Neural progenitor cell (in vitro differentiated cells): Measurements from ENCODE around the gene XRN1. TPM values are rescaled to one million over a fixed set of nuclear protein-coding genes. Genes with fewer than 3 reads are reported as not detected.

Experiments
- DNase-seq: peaks from one replicate; pipeline ENCODE4 v3.0.0-alpha.2; 2016; ENCODE audit warnings: low spot score
- H2AFZ ChIP-seq: fragments of 200-600 bp; sonication (generic); replicated peaks from 2 replicates; pipeline ENCODE4 v1.6.1; 2016; ENCODE audit warnings: antibody characterized with exemption
- H3F3A ChIP-seq: fragments of 200-600 bp; sonication (generic); 2 replicates; pipeline ENCODE4 v1.6.1; 2016; ENCODE audit warnings: antibody characterized with exemption, low read depth
- H3K27ac ChIP-seq: fragments of 200-600 bp; sonication (generic); 2 replicates; pipeline ENCODE4 v1.5.1; 2016; ENCODE audit warnings: mild to moderate bottlenecking
- H3K27me3 ChIP-seq: fragments of 200-600 bp; sonication (generic); 2 replicates; pipeline ENCODE4 v1.6.1; 2016; ENCODE audit warnings: mild to moderate bottlenecking, moderate library complexity
- H3K36me3 ChIP-seq: fragments of 200-600 bp; sonication (generic); 2 replicates; pipeline ENCODE4 v1.5.1; 2016
- H3K4me1 ChIP-seq: fragments of 200-600 bp; sonication (generic); 2 replicates; pipeline ENCODE4 v1.6.1; 2016; ENCODE audit warnings: mixed run types
- H3K4me2 ChIP-seq: fragments of 200-600 bp; sonication (generic); 2 replicates; pipeline ENCODE4 v1.6.1; 2016
- H3K4me3 ChIP-seq: fragments of 200-600 bp; sonication (generic); 2 replicates; pipeline ENCODE4 v1.5.1; 2016
- H3K79me2 ChIP-seq: fragments of 200-600 bp; sonication (generic); 2 replicates; pipeline ENCODE4 v1.6.1; 2016; ENCODE audit warnings: low read depth
- H3K9ac ChIP-seq: fragments of 200-600 bp; sonication (generic); 2 replicates; pipeline ENCODE4 v1.6.1; 2016
- H3K9me3 ChIP-seq: fragments of 200-600 bp; sonication (generic); 2 replicates; pipeline ENCODE4 v1.5.1; 2016; ENCODE audit warnings: low read depth
- H4K20me1 ChIP-seq: fragments of 200-600 bp; sonication (generic); 2 replicates; pipeline ENCODE4 v1.6.1; 2016; ENCODE audit warnings: low read depth
- H3K27ac Mint-ChIP-seq: 3 replicates; pipeline ENCODE4 v1.8.0; 2021; ENCODE audit warnings: mixed read lengths
- H3K27me3 Mint-ChIP-seq: 2 replicates; pipeline ENCODE4 v1.8.0; 2022; ENCODE audit warnings: low read depth, mild to moderate bottlenecking, inconsistent platforms, moderate library complexity, mixed read lengths; ENCODE audit not compliant: insufficient read depth
- H3K36me3 Mint-ChIP-seq: 3 replicates; pipeline ENCODE4 v1.8.0; 2021; ENCODE audit warnings: mixed read lengths
- H3K4me1 Mint-ChIP-seq: 3 replicates; pipeline ENCODE4 v1.8.0; 2021; ENCODE audit warnings: mixed read lengths
- H3K4me3 Mint-ChIP-seq: 3 replicates; pipeline ENCODE4 v1.8.0; 2021; ENCODE audit warnings: mild to moderate bottlenecking, moderate library complexity, mixed read lengths
- H3K9me3 Mint-ChIP-seq: 3 replicates; pipeline ENCODE4 v1.8.0; 2020; ENCODE audit warnings: mixed read lengths
- EZH2 ChIP-seq: fragments of 200-600 bp; sonication (generic); IDR thresholded peaks from 2 replicates; pipeline ENCODE4 v1.6.1; 2017; ENCODE audit warnings: antibody characterized with exemption, mild to moderate bottlenecking, moderate library complexity
- EZH2phosphoT487 ChIP-seq: fragments of 200-600 bp; sonication (generic); IDR thresholded peaks from 2 replicates; pipeline ENCODE4 v1.6.1; 2017; ENCODE audit warnings: antibody characterized with exemption
- total RNA-seq: library from RNA; depleted of rRNA; stranded (reverse); fragments of >200 nt; gene quantifications from 2 replicates; pipeline ENCODE4 v1.2.3, GENCODE V29; 2015; ENCODE audit warnings: low replicate concordance
- TF ChIP-seq, protein P1 (sequence below): fragments of 200-600 bp; sonication (generic); IDR thresholded peaks from 2 replicates; pipeline ENCODE4 v1.5.1; 2017; ENCODE audit warnings: antibody characterized with exemption, mild to moderate bottlenecking

XRN1 gene
- total RNA-seq, 1 donor from 2014 or later, result 40.1 TPM

DNA sequence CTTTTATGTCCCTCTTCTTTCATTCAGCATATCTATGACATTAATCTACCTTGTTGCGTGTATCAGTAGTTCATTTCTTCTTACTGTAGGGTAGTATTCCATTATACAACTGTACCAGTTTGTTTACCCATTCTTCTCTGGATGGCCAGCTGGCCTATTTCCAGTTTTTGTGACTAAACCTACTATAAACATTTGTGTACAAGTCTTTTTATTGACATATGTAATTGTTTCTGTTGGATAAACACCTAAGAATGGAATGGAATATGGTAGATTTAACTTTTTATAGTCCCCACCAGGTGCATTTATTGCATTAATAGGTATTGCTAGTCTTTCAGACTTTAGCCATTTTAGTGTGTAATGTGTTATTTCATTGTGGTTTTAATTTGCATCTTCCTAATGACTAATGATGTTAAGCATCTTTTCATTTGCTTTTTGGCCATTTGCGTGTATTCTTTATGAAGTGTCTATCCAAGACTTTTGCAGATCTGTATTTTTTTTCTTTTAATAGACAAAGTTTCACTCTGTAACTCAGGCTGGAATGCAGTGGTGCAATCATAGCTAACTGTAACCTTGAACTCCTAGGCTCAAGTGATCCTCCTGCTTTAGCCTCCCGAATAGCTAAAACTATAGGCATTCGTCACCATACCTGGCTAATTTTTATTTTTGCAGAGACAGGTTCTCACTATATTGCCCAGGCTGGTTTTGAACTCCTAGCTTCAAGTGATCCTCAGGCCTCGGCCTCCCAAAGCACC is 41.9 kb upstream of the XRN1 start:
- Histone ChIP-seq H3F3A (no peaks in the 10 kb centered on the region), H2AFZ (no peak overlapping the region), H4K20me1 (no peaks in the 10 kb centered on the region), H3K4me2 (no peak overlapping the region), H3K4me3 (no peak overlapping the region), H3K4me1 (no peaks in the 10 kb centered on the region), H3K79me2 (no peaks in the 10 kb centered on the region), H3K36me3 (peaks cover 9% of the 10 kb centered on the region), H3K9me3 (no peaks in the 10 kb centered on the region), H3K27ac (no peak overlapping the region), H3K27me3 (no peaks in the 10 kb centered on the region), H3K9ac (no peak overlapping the region)
- Mint-ChIP-seq H3K9me3 (no peaks in the 10 kb centered on the region), H3K36me3 (peaks cover 21% of the 10 kb centered on the region), H3K4me1 (no peaks in the 10 kb centered on the region), H3K27ac (no peak overlapping the region), H3K4me3 (no peak overlapping the region), H3K27me3 (peaks cover 3% of the 10 kb centered on the region)
- DNase-seq, result no peak
- TF ChIP-seq, protein P1, sequence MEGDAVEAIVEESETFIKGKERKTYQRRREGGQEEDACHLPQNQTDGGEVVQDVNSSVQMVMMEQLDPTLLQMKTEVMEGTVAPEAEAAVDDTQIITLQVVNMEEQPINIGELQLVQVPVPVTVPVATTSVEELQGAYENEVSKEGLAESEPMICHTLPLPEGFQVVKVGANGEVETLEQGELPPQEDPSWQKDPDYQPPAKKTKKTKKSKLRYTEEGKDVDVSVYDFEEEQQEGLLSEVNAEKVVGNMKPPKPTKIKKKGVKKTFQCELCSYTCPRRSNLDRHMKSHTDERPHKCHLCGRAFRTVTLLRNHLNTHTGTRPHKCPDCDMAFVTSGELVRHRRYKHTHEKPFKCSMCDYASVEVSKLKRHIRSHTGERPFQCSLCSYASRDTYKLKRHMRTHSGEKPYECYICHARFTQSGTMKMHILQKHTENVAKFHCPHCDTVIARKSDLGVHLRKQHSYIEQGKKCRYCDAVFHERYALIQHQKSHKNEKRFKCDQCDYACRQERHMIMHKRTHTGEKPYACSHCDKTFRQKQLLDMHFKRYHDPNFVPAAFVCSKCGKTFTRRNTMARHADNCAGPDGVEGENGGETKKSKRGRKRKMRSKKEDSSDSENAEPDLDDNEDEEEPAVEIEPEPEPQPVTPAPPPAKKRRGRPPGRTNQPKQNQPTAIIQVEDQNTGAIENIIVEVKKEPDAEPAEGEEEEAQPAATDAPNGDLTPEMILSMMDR, result no peak
- TF ChIP-seq EZH2phosphoT487 (no peak), EZH2 (no peak)

DNA sequence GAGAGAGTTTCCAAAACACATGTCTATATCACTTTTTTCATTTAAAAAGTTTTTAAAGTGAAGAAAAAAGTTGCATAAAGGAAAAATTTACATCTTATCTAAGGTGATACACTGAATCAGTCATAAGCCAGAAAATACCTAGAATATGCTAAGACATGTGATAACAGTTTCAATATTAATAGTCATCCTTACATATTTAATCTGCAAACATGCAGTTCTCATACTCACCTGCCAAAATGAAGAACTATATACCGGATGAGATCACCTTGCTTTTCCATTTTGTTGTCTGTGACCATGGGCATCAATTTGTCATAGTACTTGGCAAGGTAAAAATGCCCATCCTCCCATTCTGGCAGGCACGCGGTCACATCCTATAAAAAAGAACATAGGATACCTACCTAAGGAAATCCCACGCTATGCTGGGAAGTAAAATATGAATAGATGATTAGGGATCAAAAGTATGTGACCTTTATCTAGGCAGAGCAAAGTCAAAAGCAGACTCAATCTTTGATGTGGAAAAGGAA is 37.1 kb upstream of the XRN1 start:
- no peak overlapping the region for H3K9ac ChIP-seq
- H3K4me1 Mint-ChIP-seq, result no peaks in the 10 kb centered on the region
- peaks cover 3% of the 10 kb centered on the region for H3K27me3 Mint-ChIP-seq
- no peaks in the 10 kb centered on the region for H3F3A ChIP-seq
- no peak for TF ChIP-seq EZH2phosphoT487
- H2AFZ ChIP-seq, result no peak overlapping the region
- H3K9me3 ChIP-seq, result peaks cover 5% of the 10 kb centered on the region
- no peak for DNase-seq
- no peak overlapping the region for H3K27ac ChIP-seq
- H4K20me1 ChIP-seq, result no peaks in the 10 kb centered on the region
- no peak overlapping the region for H3K4me3 Mint-ChIP-seq
- H3K36me3 Mint-ChIP-seq, result peaks cover 45% of the 10 kb centered on the region
- no peaks in the 10 kb centered on the region for H3K79me2 ChIP-seq
- peaks cover 22% of the 10 kb centered on the region for H3K36me3 ChIP-seq
- H3K4me2 ChIP-seq, result no peak overlapping the region
- H3K27me3 ChIP-seq, result no peaks in the 10 kb centered on the region
- no peaks in the 10 kb centered on the region for H3K4me1 ChIP-seq
- peaks cover 15% of the 10 kb centered on the region for H3K9me3 Mint-ChIP-seq
- H3K4me3 ChIP-seq, result no peak overlapping the region
- H3K27ac Mint-ChIP-seq, result no peak overlapping the region

- Histone ChIP-seq H3K4me2 (no peak overlapping the region), H3K4me1 (no peaks in the 10 kb centered on the region), H3K9me3 (peaks cover 5% of the 10 kb centered on the region), H3K27ac (no peak overlapping the region), H3K9ac (no peak overlapping the region), H3K27me3 (no peaks in the 10 kb centered on the region), H3F3A (no peaks in the 10 kb centered on the region), H2AFZ (no peak overlapping the region), H3K36me3 (peaks cover 22% of the 10 kb centered on the region), H3K79me2 (no peaks in the 10 kb centered on the region), H3K4me3 (no peak overlapping the region), H4K20me1 (no peaks in the 10 kb centered on the region)
- no peak for DNase-seq
- no peak overlapping the region for H3K27ac Mint-ChIP-seq
- no peaks in the 10 kb centered on the region for H3K4me1 Mint-ChIP-seq
- peaks cover 2% of the 10 kb centered on the region for H3K27me3 Mint-ChIP-seq
- H3K9me3 Mint-ChIP-seq, result peaks cover 28% of the 10 kb centered on the region
- peaks cover 41% of the 10 kb centered on the region for H3K36me3 Mint-ChIP-seq
- TF ChIP-seq EZH2, result no peak
- TF ChIP-seq, protein P1, result no peak
- H3K4me3 Mint-ChIP-seq, result no peak overlapping the region
These were observed 33.4 kb upstream of the XRN1 start for GRCh38 chr3:142481196-142481595.

DNA sequence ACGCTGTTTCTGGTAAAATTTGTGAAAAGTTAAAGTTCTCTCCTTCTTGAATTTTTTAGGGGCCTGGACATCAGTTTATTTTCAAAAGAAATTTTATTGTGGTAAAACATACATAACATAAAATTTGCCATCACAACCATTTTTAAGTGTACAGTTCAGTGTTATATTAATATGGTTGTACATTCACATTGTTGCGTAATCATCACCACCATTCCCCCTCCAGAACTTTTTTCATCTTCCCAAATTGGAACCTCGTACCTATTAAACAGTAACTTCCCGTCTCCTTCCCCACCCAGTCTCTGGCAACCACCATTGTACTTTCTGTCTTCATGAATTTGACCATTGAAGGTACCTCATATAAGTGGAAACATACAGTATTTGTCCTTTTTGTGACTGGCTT is 23.0 kb upstream of the XRN1 start:
- H3K4me1 Mint-ChIP-seq, result no peaks in the 10 kb centered on the region
- Histone ChIP-seq H3K27ac (no peak overlapping the region), H3K27me3 (no peaks in the 10 kb centered on the region), H3K36me3 (peaks cover 7% of the 10 kb centered on the region), H3K4me3 (no peak overlapping the region), H2AFZ (no peak overlapping the region), H3K9me3 (no peaks in the 10 kb centered on the region), H3K79me2 (no peaks in the 10 kb centered on the region), H3K4me2 (no peak overlapping the region), H3F3A (peaks cover 6% of the 10 kb centered on the region), H3K9ac (no peak overlapping the region), H3K4me1 (no peaks in the 10 kb centered on the region), H4K20me1 (no peaks in the 10 kb centered on the region)
- no peak for DNase-seq
- H3K36me3 Mint-ChIP-seq, result peaks cover 7% of the 10 kb centered on the region
- no peaks in the 10 kb centered on the region for H3K27me3 Mint-ChIP-seq
- H3K27ac Mint-ChIP-seq, result no peak overlapping the region
- H3K9me3 Mint-ChIP-seq, result peaks cover 12% of the 10 kb centered on the region
- no peak overlapping the region for H3K4me3 Mint-ChIP-seq
- TF ChIP-seq, protein P1, result no peak
- TF ChIP-seq EZH2phosphoT487, result no peak
- no peak for TF ChIP-seq EZH2
